Retina (tissue), 1 donor: Measurements from ENCODE around the gene C4orf50.

ENCODE experiments used
- DNase-seq: peaks from one replicate; pipeline ENCODE4 v3.0.0-alpha.2; 2016

Gene C4orf50

GRCh38 chr4:5940470-5941203, 77.6 kb downstream of the C4orf50 start:
- DNase-seq = no peak

GRCh38 chr4:5933996-5934831, 84.0 kb downstream of the C4orf50 start:
- no peak for DNase-seq

- DNase-seq = no peak
Measured at GRCh38 chr4:5933116-5933515, 85.1 kb downstream of the C4orf50 start.

GRCh38 chr4:5932035-5932568, 86.1 kb downstream of the C4orf50 start:
- DNase-seq = no peak

GRCh38 chr4:5931526-5931925, 86.7 kb downstream of the C4orf50 start:
- DNase-seq = no peak

- no peak for DNase-seq
Measured at GRCh38 chr4:5930876-5931275, 87.4 kb downstream of the C4orf50 start.

GRCh38 chr4:5930456-5930855, 87.8 kb downstream of the C4orf50 start:
- DNase-seq = no peak

- no peak for DNase-seq
Measured at GRCh38 chr4:5928844-5929420, 89.3 kb downstream of the C4orf50 start.

- DNase-seq = peak; percentile 47
Measured at GRCh38 chr4:5928274-5928673, 90.0 kb downstream of the C4orf50 start.

GRCh38 chr4:5927747-5928146, 90.5 kb downstream of the C4orf50 start:
- DNase-seq = no peak

GRCh38 chr4:5927116-5927515, 91.1 kb downstream of the C4orf50 start:
- DNase-seq = no peak

- DNase-seq = no peak
Measured at GRCh38 chr4:5926598-5926997, 91.6 kb downstream of the C4orf50 start.

GRCh38 chr4:5925419-5926200, 92.6 kb downstream of the C4orf50 start:
- no peak for DNase-seq

GRCh38 chr4:5924461-5925125, 93.6 kb downstream of the C4orf50 start:
- DNase-seq = no peak

GRCh38 chr4:5923376-5923775, 94.9 kb downstream of the C4orf50 start:
- DNase-seq = no peak

GRCh38 chr4:5922556-5922955, 95.7 kb downstream of the C4orf50 start:
- DNase-seq = no peak

- no peak for DNase-seq
Measured at GRCh38 chr4:5921981-5922380, 96.2 kb downstream of the C4orf50 start.

GRCh38 chr4:5921101-5921980, 96.9 kb downstream of the C4orf50 start:
- DNase-seq = no peak

GRCh38 chr4:5919571-5919970, 98.7 kb downstream of the C4orf50 start:
- no peak for DNase-seq

- no peak for DNase-seq
Measured at GRCh38 chr4:5919044-5919443, 99.2 kb downstream of the C4orf50 start.

GRCh38 chr4:5918331-5918985, 99.8 kb downstream of the C4orf50 start:
- no peak for DNase-seq
